Activated naive CD4-positive, alpha-beta T cell treated with anti-CD3 and anti-CD28 coated beads for 36 hours (primary cell): ENCODE measurements around the gene GPR4. TPM values are rescaled to one million over a fixed set of nuclear protein-coding genes. Genes with fewer than 3 reads are reported as not detected.
A peak's percentile ranks its signal among the peaks of the same experiment; 100 is the strongest.

Source experiments
- CTCF ChIA-PET: fragments of 350-600 bp; sonication (Branson Sonifier 250); formaldehyde crosslinking; loops from one replicate; lab custom pipeline; 2021; ENCODE audit warnings: antibody characterized with exemption; lab: Charles Lee
- DNase-seq: peaks from one replicate; pipeline ENCODE4 v3.0.0-alpha.2; 2020
- H3K27ac Mint-ChIP-seq: one replicate; pipeline ENCODE4 v1.8.0; 2021; ENCODE audit warnings: mild to moderate bottlenecking, mixed read lengths
- H3K27me3 Mint-ChIP-seq: one replicate; pipeline ENCODE4 v1.8.0; 2021; ENCODE audit warnings: low read depth, mixed read lengths
- H3K36me3 Mint-ChIP-seq: one replicate; pipeline ENCODE4 v1.8.0; 2021; ENCODE audit warnings: low read depth, mixed read lengths
- H3K4me1 Mint-ChIP-seq: one replicate; pipeline ENCODE4 v1.8.0; 2021; ENCODE audit warnings: low read depth, mixed read lengths
- H3K4me3 Mint-ChIP-seq: one replicate; pipeline ENCODE4 v1.8.0; 2021; ENCODE audit warnings: mild to moderate bottlenecking, moderate library complexity, mixed read lengths
- H3K9me3 Mint-ChIP-seq: one replicate; pipeline ENCODE4 v1.8.0; 2021; ENCODE audit warnings: mixed read lengths
- intact Hi-C: fragments of 100-400 bp; cut with micrococcal nuclease; formaldehyde crosslinking; loops from one replicate; pipeline ENCODE4 v1.15.1; 2023
- total RNA-seq, 2 experiments: library from RNA; stranded (reverse); gene quantifications; one replicate each; pipeline ENCODE4 v1.2.3, GENCODE V29; 2021

The GPR4 gene
- total RNA-seq, 2 experiments from 2014 or later: not detected

GRCh38 chr19:45597425-45598111 lies 4.4 kb downstream of the GPR4 start:
- H3K27me3 Mint-ChIP-seq: peaks cover 66% of the 10 kb centered on the region
- peak overlapping the region; percentile 36 for H3K4me3 Mint-ChIP-seq
- H3K9me3 Mint-ChIP-seq: no peaks in the 10 kb centered on the region
- peaks cover 33% of the 10 kb centered on the region for H3K4me1 Mint-ChIP-seq
- CTCF ChIA-PET: interaction anchor here (0.8 to 1.6 kb wide), 2 partner anchors 42 to 44 kb away, joined by 4 to 5 read pairs; partner anchors contain the start of gene EML2
- no peak for DNase-seq
- no peak overlapping the region for H3K27ac Mint-ChIP-seq
- no peaks in the 10 kb centered on the region for H3K36me3 Mint-ChIP-seq
- intact Hi-C loops: no loop called here

- peaks cover 66% of the 10 kb centered on the region for H3K27me3 Mint-ChIP-seq
- H3K36me3 Mint-ChIP-seq: no peaks in the 10 kb centered on the region
- intact Hi-C loops: no loop called here
- CTCF ChIA-PET: no interaction called here
- no peak overlapping the region for H3K4me3 Mint-ChIP-seq
- peaks cover 35% of the 10 kb centered on the region for H3K4me1 Mint-ChIP-seq
- DNase-seq: no peak
- no peak overlapping the region for H3K27ac Mint-ChIP-seq
- H3K9me3 Mint-ChIP-seq: no peaks in the 10 kb centered on the region
Measured at GRCh38 chr19:45595814-45596213, 6.2 kb downstream of the GPR4 start.

- Mint-ChIP-seq H3K4me1 (peaks cover 20% of the 10 kb centered on the region), H3K27ac (no peak overlapping the region), H3K4me3 (no peak overlapping the region), H3K27me3 (peaks cover 58% of the 10 kb centered on the region), H3K9me3 (no peaks in the 10 kb centered on the region), H3K36me3 (no peaks in the 10 kb centered on the region)
- CTCF ChIA-PET: interaction anchor here (0.7 to 1.6 kb wide), 2 partner anchors 38 to 100 kb away, joined by 3 to 5 read pairs; no protein-coding TSS in a partner anchor
- intact Hi-C loops: no loop called here
- DNase-seq: no peak
Measured at GRCh38 chr19:45593520-45593919, 8.5 kb downstream of the GPR4 start.

GRCh38 chr19:45592366-45592765 lies 9.6 kb downstream of the GPR4 start:
- DNase-seq: no peak
- peaks cover 48% of the 10 kb centered on the region for H3K27me3 Mint-ChIP-seq
- H3K4me3 Mint-ChIP-seq: no peak overlapping the region
- H3K27ac Mint-ChIP-seq: no peak overlapping the region
- intact Hi-C loops: no loop called here
- H3K9me3 Mint-ChIP-seq: no peaks in the 10 kb centered on the region
- H3K4me1 Mint-ChIP-seq: peaks cover 13% of the 10 kb centered on the region
- no peaks in the 10 kb centered on the region for H3K36me3 Mint-ChIP-seq
- CTCF ChIA-PET: interaction anchor here (2.0 kb wide), 1 partner anchor 49 kb away, joined by 15 read pairs; no protein-coding TSS in a partner anchor

GRCh38 chr19:45591638-45592005 lies 10.4 kb downstream of the GPR4 start:
- no peaks in the 10 kb centered on the region for H3K36me3 Mint-ChIP-seq
- no peak overlapping the region for H3K27ac Mint-ChIP-seq
- H3K4me3 Mint-ChIP-seq: no peak overlapping the region
- no peaks in the 10 kb centered on the region for H3K9me3 Mint-ChIP-seq
- CTCF ChIA-PET: interaction anchor here (0.6 to 2.0 kb wide), 5 partner anchors 39 to 86 kb away, joined by 3 to 15 read pairs (median 5); no protein-coding TSS in a partner anchor
- no peak for DNase-seq
- H3K27me3 Mint-ChIP-seq: peaks cover 41% of the 10 kb centered on the region
- peaks cover 13% of the 10 kb centered on the region for H3K4me1 Mint-ChIP-seq
- intact Hi-C loops: loop anchor here (1.0 kb wide), 2 partner anchors 51 to 90 kb away; no protein-coding TSS in a partner anchor

- H3K4me3 Mint-ChIP-seq: no peak overlapping the region
- intact Hi-C loops: loop anchor here (1.0 kb wide), 2 partner anchors 51 to 90 kb away; no protein-coding TSS in a partner anchor
- CTCF ChIA-PET: interaction anchor here (0.6 to 2.0 kb wide), 7 partner anchors 39 to 86 kb away, joined by 3 to 15 read pairs (median 5); partner anchors contain the start of gene GIPR
- H3K27me3 Mint-ChIP-seq: peaks cover 37% of the 10 kb centered on the region
- DNase-seq: peak; percentile 74
- no peaks in the 10 kb centered on the region for H3K36me3 Mint-ChIP-seq
- H3K4me1 Mint-ChIP-seq: peaks cover 13% of the 10 kb centered on the region
- H3K9me3 Mint-ChIP-seq: no peaks in the 10 kb centered on the region
- H3K27ac Mint-ChIP-seq: no peak overlapping the region
Measured at GRCh38 chr19:45591004-45591637, 10.9 kb downstream of the GPR4 start.

GRCh38 chr19:45590300-45591003 lies 11.6 kb downstream of the GPR4 start:
- Mint-ChIP-seq H3K27ac (no peak overlapping the region), H3K36me3 (no peaks in the 10 kb centered on the region), H3K4me3 (no peak overlapping the region), H3K27me3 (peaks cover 31% of the 10 kb centered on the region), H3K4me1 (peaks cover 13% of the 10 kb centered on the region), H3K9me3 (no peaks in the 10 kb centered on the region)
- intact Hi-C loops: loop anchor here (1.0 kb wide), 2 partner anchors 52 to 91 kb away; no protein-coding TSS in a partner anchor
- DNase-seq: no peak
- CTCF ChIA-PET: interaction anchor here (0.6 to 2.0 kb wide), 5 partner anchors 40 to 87 kb away, joined by 3 to 15 read pairs (median 5); partner anchors contain the start of gene GIPR

- no peak overlapping the region for H3K4me3 Mint-ChIP-seq
- no peaks in the 10 kb centered on the region for H3K9me3 Mint-ChIP-seq
- H3K4me1 Mint-ChIP-seq: peaks cover 13% of the 10 kb centered on the region
- H3K27ac Mint-ChIP-seq: no peak overlapping the region
- intact Hi-C loops: loop anchor here (10.0 kb wide), 2 partner anchors 205 to 275 kb away; partner anchors contain the start of genes DMWD, FOXA3 and SYMPK
- CTCF ChIA-PET: interaction anchor here (1.4 kb wide), 1 partner anchor 79 kb away, joined by 3 read pairs; the partner anchor contains the start of gene GIPR
- DNase-seq: no peak
- peaks cover 29% of the 10 kb centered on the region for H3K27me3 Mint-ChIP-seq
- no peaks in the 10 kb centered on the region for H3K36me3 Mint-ChIP-seq
Measured at GRCh38 chr19:45589768-45590167, 12.2 kb downstream of the GPR4 start.

- H3K27me3 Mint-ChIP-seq: peaks cover 29% of the 10 kb centered on the region
- H3K4me3 Mint-ChIP-seq: no peak overlapping the region
- H3K4me1 Mint-ChIP-seq: peaks cover 18% of the 10 kb centered on the region
- H3K36me3 Mint-ChIP-seq: peaks cover under 1% of the 10 kb centered on the region
- no peak for DNase-seq
- intact Hi-C loops: loop anchor here (10.0 kb wide), 2 partner anchors 207 to 277 kb away; partner anchors contain the start of genes DMWD, FOXA3 and SYMPK
- CTCF ChIA-PET: no interaction called here
- no peak overlapping the region for H3K27ac Mint-ChIP-seq
- no peaks in the 10 kb centered on the region for H3K9me3 Mint-ChIP-seq
Measured at GRCh38 chr19:45587873-45588272, 14.1 kb downstream of the GPR4 start.

- H3K4me1 Mint-ChIP-seq: peaks cover 14% of the 10 kb centered on the region
- peaks cover 8% of the 10 kb centered on the region for H3K27me3 Mint-ChIP-seq
- DNase-seq: no peak
- H3K9me3 Mint-ChIP-seq: no peaks in the 10 kb centered on the region
- intact Hi-C loops: loop anchor here (10.0 kb wide), 2 partner anchors 210 to 280 kb away; partner anchors contain the start of genes DMWD, FOXA3 and SYMPK
- peak overlapping the region; percentile 98 for H3K27ac Mint-ChIP-seq
- CTCF ChIA-PET: interaction anchor here (0.7 to 1.9 kb wide), 3 partner anchors 27 to 188 kb away, joined by 4 to 8 read pairs (median 5); no protein-coding TSS in a partner anchor
- H3K36me3 Mint-ChIP-seq: peaks cover 6% of the 10 kb centered on the region
- peak overlapping the region; percentile 89 for H3K4me3 Mint-ChIP-seq
Measured at GRCh38 chr19:45585158-45585577, 16.8 kb downstream of the GPR4 start.

- H3K36me3 Mint-ChIP-seq: peaks cover 6% of the 10 kb centered on the region
- H3K9me3 Mint-ChIP-seq: no peaks in the 10 kb centered on the region
- CTCF ChIA-PET: interaction anchor here (1.0 to 1.9 kb wide), 5 partner anchors 27 to 100 kb away, joined by 3 to 8 read pairs (median 4); no protein-coding TSS in a partner anchor
- H3K4me3 Mint-ChIP-seq: peak within 1 kb of the TSS; percentile 89
- peak; percentile 100 for DNase-seq
- peaks cover 3% of the 10 kb centered on the region for H3K27me3 Mint-ChIP-seq
- H3K27ac Mint-ChIP-seq: peak within 1 kb of the TSS; percentile 98
- peaks cover 14% of the 10 kb centered on the region for H3K4me1 Mint-ChIP-seq
- intact Hi-C loops: loop anchor here (1.0 to 10.0 kb wide), 14 partner anchors 26 to 582 kb away; partner anchors contain the start of genes DMWD, ERCC2, FBXO46 and FOXA3
Measured at GRCh38 chr19:45584332-45585157, 17.5 kb downstream of the GPR4 start, which contains the start of gene OPA3. OPA3 (minus strand) TSS chr19:45584802; CDS start chr19:45584764, 38 bp downstream.
